ENCODE data around the gene SPTAN1.
A peak's percentile ranks its signal among the peaks of the same experiment; 100 is the strongest.

SPTAN1 gene

DNA sequence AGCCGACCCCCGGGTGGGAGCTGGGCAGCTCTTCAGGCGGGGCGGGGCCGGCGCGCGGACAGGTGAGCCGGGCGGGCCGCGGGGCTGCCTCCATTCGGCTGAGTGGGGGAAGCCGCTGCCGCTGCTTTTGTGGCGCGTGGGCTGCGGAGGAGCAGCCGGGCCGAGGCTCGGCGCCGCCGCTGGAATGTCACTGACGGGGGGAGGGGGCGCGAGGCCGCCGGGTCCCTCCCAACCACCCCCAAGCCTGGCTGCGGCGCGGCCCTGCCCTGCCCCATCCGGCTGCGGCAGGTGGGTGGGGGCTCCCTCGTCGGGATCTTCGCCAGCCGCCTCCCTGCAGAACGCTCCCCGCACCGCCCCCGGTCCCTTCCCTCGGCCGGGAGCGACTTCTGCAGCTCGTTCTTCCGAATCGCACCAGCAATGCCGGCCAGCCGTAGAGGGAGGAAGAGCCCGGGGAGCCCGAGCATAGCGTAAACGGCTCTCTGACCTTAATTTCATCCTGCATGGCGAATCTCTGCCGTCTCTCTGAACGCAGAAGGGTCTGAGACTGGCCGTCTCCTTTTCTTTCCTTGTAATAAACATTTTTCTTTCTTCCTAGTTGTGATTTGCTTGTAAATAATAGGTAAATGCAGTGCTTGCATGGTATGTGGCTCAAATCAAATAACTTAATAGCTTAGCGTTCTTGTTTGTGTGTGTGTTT lies 505 bp downstream of the SPTAN1 start:
- peak; percentile 26 to 47 for DNase-seq (ENCODE audit: low read depth in 2 of 2)
- TF ChIP-seq, protein P1, sequence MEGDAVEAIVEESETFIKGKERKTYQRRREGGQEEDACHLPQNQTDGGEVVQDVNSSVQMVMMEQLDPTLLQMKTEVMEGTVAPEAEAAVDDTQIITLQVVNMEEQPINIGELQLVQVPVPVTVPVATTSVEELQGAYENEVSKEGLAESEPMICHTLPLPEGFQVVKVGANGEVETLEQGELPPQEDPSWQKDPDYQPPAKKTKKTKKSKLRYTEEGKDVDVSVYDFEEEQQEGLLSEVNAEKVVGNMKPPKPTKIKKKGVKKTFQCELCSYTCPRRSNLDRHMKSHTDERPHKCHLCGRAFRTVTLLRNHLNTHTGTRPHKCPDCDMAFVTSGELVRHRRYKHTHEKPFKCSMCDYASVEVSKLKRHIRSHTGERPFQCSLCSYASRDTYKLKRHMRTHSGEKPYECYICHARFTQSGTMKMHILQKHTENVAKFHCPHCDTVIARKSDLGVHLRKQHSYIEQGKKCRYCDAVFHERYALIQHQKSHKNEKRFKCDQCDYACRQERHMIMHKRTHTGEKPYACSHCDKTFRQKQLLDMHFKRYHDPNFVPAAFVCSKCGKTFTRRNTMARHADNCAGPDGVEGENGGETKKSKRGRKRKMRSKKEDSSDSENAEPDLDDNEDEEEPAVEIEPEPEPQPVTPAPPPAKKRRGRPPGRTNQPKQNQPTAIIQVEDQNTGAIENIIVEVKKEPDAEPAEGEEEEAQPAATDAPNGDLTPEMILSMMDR (IDR thresholded peaks at IDR 0.05; ENCODE audit: low read depth, low read length): no peak
- peak overlapping the region; percentile 64 to 85 for H3K4me3 ChIP-seq (replicated peaks in 1 of 2; ENCODE audit: low read depth in 2 of 2, low read length in 2 of 2)

DNA sequence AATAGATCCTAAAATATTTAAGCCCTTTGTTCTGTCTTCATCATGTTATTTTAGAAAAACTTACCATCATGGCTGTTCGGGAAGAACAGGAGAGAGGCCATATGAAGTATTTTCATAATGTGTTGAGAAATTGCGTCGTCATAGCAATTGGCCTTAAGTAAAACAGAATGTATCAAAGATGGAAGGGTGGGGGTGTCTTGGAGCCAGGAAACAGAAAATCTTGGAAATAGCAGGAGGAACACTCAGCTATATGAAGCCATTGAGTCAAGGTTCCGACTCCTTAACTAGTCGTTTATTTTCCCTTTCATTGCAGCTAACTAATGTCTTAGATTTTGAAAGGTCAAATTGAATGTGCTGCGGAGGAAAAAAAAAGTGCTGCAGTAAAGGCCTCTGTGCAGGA lies 1.3 kb downstream of the SPTAN1 start:
- TF ChIP-seq, protein P1 (IDR thresholded peaks at IDR 0.05; ENCODE audit: low read depth, low read length): no peak
- H3K4me3 ChIP-seq (replicated peaks in 1 of 2; ENCODE audit: low read depth in 2 of 2, low read length in 2 of 2): peak overlapping the region; percentile 64 to 85
- DNase-seq (ENCODE audit: low read depth in 2 of 2): peak; percentile 89 to 91

DNA sequence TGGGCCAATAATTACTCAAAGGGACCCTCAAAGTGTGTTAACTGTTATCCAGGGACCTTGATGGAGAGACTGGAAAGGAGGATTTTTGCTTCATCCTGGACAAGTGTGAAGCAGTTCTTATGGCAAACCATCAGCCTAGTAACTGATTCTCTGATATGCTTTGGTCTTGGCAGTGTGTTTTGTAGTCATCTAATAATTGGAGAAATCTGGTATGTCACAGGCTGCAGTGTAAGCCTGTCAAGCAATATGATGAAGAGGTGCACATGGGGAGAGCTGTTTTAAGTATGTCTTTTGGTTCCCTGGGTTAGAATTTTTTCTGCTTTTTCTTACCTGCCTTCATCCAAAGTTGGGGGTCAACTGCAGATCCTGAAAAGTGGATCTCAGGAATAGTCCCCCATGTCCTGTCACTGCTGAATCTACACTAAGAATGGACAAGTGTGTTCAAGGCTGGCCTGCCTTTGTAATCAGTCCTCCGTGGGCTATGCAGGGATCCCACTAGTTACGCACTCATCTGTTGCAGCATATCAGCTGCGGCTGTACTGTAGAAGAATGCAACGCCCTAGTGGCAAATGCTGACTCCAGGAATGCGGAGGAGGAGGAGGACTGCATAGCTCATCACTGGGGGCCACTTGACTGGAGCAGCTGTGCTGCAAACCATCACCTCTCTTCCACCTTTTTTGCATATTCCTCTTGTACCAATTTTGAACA lies 1.9 kb downstream of the SPTAN1 start:
- peak; percentile 93 to 94 for DNase-seq (ENCODE audit: low read depth in 2 of 2)
- H3K4me3 ChIP-seq (replicated peaks in 1 of 2; ENCODE audit: low read depth in 2 of 2, low read length in 2 of 2): peak overlapping the region; percentile 64 to 85

DNA sequence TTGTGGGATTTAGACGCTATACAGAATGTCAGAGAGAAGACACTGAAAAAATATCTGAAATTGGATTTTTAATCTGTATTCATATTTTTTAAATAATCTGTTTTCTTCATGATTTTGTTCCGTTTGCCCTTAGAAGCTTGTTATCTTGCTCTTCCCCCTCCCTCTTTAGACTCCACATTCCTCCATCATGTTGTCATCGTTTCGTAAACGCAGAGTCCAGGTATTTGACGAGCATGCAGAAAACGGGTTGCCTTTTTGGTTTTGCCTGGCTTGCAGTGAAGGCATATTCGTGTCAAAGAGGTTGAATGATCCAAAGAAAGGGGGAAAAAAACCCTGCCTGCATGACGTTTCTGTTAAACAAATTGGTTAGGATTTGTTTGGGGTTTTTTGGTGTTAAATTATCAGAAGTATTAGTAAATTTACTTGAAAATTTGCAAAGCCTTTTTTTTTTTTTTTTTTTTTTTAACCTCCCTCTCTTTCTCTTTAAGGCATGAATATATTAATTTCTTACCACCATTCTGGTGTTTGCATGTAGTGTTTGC lies 2.9 kb downstream of the SPTAN1 start:
- TF ChIP-seq, protein P1 (IDR thresholded peaks at IDR 0.05; ENCODE audit: low read depth, low read length): no peak
- peak overlapping the region; percentile 14 to 64 for H3K4me3 ChIP-seq (replicated peaks in 1 of 2; ENCODE audit: low read depth in 2 of 2, low read length in 2 of 2)
- DNase-seq (ENCODE audit: low read depth in 2 of 2): peak; percentile 76 to 79

More for the DNA sequence above, 1.9 kb downstream of the SPTAN1 start:
- TF ChIP-seq, protein P1 (IDR thresholded peaks at IDR 0.05; ENCODE audit: low read depth, low read length): no peak

DNA sequence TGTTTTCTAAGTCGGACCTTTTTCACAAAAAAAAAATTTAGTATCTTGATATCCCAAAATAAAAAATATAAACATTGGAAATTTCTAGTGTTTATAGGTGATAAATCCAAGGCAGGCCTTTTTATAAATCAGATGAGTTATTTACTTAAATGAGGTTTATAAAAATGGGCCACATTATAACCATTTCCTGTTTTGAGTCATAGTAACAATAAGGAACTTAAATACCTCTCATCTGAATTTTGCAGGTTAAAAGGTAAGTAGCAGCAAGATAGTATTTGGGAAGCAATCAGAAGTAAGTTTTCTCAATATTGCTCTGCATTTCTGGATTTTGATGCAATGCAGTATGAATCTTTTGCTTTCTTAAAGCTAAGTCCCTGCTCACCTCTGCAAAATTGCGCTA lies 3.9 kb downstream of the SPTAN1 start:
- DNase-seq (ENCODE audit: low read depth in 2 of 2): no peak
- TF ChIP-seq, protein P1 (IDR thresholded peaks at IDR 0.05; ENCODE audit: low read depth, low read length): no peak
- no peak overlapping the region for H3K4me3 ChIP-seq (replicated peaks in 1 of 2; ENCODE audit: low read depth in 2 of 2, low read length in 2 of 2)

DNA sequence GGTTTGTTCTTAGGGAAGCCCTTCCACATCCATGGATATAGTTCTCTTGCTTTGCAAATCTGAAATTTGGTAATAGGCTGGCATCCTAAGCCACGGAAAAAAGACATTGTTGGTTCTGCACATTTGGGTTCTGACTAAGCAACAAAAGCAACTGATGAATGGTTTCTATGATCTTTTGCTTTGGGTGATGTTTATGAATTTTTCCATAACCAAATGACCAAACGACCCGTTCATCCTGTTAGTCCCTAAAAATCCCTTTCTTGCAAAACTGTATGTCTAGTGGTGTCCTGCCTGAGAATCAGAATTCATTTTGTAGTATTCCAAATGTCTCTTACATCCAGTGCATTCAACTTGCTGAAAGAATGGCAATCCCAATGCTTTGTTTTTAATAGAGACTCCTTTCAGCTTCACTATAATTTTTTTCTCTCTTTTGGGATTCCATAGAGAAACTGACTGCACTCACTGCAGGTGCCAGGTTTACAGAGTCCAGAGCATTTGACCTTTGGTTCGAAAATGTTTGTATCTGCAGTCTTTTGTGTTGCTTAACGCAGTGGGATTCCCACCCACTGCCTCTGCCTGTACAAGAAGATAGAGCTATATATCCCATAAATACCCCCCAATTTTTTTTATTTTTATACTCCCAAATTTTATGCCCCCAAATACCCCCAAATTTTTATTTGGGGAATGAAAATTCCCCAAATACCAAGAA lies 4.7 kb downstream of the SPTAN1 start:
- no peak for DNase-seq (ENCODE audit: low read depth in 2 of 2)
- TF ChIP-seq, protein P1 (IDR thresholded peaks at IDR 0.05; ENCODE audit: low read depth, low read length): no peak
- no peak overlapping the region for H3K4me3 ChIP-seq (replicated peaks in 1 of 2; ENCODE audit: low read depth in 2 of 2, low read length in 2 of 2)

Measured in cardiac fibroblast (primary cell).